NCI-H2196 treated with DMSO at 0.1 percent for 48 hours (cell line): ENCODE results near the gene SLC35D3.
"Not testable (repeated sequence)": the region's sequence is repeated elsewhere in the genome, so short reads cannot be mapped to it uniquely, and the experiment has no call there.

Experiments
- DNase-seq: peaks from one replicate; lab custom pipeline; 2025; ENCODE audit not compliant: unreplicated experiment; lab: John Stamatoyannopoulos, UW

The SLC35D3 gene

DNA sequence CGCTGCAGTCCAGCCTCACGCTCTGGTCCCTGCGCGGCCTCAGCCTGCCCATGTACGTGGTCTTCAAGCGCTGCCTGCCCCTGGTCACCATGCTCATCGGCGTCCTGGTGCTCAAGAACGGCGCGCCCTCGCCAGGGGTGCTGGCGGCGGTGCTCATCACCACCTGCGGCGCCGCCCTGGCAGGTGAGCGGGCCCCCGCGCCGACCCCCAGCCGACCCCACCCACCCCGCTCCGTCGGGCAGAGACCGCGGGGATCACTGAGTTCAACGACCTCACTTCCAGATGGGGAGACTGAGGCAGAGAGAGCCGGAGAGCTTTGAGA lies 545 bp downstream of the SLC35D3 start:
- DNase-seq, result no peak

DNA sequence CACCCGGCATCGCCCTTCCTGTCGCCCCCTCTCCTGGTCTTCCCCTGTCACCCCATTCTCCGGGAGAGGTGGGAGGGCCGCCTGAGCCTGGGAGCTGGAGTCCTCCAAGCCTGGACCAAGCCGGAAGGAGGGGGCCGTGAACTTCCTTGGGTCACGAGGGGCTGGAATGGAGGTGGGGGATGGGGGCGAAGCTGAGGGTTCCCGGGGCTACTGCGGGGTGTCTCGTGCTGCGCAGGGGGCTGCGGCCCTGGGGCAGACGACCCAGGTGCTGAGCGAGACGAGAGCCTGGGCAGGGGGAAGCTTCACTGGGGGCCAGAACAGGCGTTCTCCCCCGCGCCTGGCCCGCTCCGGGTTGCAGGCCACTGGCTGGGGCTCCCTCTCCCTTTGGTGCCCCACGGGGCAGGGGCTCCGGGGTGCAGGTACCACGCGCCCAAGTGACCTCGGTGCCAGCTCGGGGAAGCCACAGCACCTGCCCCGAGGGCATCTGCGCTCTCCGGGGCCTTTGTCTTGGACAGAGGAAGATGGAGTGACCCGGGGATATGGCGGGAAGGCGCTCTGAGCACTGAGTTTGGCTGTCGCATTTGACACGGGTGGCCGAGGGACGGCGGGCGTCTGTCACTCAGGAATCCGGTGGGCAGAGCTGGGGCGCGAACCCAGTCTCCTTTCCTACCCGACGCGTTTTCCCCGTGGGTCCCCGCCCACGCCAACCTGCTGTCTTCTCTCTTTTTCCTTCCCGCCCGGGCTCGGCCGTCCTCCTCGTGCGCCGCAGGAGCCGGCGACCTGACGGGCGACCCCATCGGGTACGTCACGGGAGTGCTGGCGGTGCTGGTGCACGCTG lies 1.2 kb downstream of the SLC35D3 start:
- no peak for DNase-seq

DNA sequence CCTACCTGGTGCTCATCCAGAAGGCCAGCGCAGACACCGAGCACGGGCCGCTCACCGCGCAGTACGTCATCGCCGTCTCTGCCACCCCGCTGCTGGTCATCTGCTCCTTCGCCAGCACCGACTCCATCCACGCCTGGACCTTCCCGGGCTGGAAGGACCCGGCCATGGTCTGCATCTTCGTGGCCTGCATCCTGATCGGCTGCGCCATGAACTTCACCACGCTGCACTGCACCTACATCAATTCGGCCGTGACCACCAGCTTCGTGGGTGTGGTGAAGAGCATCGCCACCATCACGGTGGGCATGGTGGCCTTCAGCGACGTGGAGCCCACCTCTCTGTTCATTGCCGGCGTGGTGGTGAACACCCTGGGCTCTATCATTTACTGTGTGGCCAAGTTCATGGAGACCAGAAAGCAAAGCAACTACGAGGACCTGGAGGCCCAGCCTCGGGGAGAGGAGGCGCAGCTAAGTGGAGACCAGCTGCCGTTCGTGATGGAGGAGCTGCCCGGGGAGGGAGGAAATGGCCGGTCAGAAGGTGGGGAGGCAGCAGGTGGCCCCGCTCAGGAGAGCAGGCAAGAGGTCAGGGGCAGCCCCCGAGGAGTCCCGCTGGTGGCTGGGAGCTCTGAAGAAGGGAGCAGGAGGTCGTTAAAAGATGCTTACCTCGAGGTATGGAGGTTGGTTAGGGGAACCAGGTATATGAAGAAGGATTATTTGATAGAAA lies 2.0 kb downstream of the SLC35D3 start:
- no peak for DNase-seq

DNA sequence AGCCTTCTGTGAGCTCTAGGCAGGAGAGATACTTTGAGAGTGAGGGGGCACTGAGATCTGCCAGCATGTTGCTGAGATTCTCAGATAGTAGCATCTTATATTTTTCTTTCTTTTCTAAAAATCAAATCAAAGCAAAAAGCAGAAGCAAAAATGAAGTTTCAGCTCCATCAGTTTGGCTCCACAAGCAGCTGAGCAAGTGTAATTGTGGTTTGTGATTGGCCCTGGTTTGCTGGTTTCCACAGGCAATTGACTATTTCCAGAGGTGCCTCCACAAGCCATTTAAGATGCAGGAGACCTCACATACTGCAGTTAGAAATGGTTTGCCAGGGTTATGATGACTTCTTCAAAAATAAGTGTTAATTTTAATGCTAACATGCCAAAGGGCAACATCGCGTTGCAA lies 4.3 kb downstream of the SLC35D3 start:
- DNase-seq, result no peak

DNA sequence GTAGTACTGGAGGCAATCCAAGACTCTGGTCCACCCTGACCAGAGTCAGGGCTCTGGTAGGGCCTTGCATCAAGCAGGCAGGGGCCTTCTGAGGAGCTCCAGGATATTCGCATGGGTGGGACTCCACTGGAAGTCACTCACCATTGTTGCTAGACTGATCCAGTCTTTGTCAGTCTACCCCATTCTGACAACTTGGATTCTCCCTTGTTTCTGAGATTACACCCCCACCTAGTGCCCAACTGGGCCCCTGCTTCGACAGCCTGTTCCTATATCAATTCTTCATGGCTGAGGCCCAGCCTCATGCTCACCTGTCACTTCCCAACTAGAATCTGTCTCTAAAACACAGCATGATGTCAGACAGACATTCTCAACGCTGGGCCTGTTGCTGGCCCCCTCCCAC lies 5.2 kb downstream of the SLC35D3 start:
- DNase-seq, result no peak

DNA sequence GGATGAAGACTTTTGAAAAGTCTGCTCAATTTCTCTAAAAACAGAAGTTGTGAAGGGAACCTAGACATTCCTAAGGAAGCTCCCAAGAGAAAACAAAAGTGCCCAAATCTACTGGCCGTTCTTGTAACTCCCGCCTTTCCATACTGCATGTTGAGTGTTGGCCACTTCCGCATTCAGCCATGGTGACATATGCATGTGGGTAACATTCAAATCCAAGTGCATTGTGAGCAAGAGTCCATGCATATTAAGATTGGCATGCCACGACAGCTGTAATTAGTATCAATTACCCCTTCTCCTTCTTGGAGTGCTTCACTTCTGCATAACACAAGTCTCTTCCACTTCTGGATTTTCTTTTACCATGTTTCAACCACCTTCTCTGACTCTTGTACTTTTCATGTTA lies 8.4 kb downstream of the SLC35D3 start:
- DNase-seq, result no peak

DNA sequence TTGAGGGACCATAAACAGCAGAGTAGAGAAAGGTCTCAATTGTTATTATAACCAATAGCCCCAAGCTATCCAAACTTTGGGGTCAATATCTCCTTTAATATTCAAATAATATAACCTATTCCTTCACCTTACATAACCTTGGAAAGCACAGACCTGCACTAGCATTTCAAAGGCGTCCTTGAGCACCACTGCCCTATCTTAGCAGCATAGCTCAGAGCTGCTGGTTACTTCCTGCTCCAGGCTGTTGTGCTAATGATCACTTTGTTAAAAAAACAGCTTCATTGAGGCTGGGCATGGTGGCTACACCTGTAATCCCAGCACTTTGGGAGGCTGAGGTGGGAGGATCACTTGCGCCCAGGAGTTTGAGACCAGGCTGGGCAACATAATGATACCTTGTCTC lies 10.5 kb downstream of the SLC35D3 start:
- no peak for DNase-seq

DNA sequence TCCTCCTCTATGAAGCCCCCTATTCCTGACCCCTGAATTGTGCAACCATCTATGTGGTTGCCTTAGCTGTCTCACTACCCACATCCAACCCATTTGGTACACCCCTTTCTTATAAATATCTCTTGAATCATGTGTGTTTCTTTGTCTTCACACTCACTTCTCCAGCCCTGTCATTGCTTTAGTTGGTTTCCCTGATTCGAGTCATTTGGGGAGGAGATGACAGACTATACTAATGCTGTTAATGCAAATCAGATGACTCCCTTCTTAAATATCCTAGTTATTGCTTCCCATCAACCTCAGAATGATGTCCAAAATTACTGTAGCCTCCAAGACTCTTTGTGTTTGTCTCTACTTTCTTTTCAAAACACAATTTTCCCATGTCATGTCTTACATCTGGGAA lies 23.0 kb downstream of the SLC35D3 start:
- no peak for DNase-seq

DNA sequence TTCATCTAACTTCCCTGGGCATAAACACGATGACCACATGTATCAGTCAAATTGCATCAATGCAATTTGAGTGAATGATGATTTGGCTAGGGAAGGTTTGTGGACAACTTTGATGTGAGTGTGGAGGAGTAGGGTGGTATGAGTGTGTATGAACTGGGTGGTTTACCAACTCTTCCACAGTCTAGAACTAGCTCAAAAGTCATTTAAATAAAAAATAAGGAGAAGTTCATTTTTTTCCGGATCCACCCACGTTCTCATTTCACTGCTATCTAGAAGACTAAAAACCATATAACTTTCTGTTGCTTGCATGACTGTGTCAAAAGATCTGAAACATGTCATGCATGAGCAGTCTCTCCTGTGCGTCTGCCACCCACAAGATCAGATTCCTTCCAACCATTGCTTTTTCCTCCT lies 23.6 kb downstream of the SLC35D3 start:
- DNase-seq, result no peak

DNA sequence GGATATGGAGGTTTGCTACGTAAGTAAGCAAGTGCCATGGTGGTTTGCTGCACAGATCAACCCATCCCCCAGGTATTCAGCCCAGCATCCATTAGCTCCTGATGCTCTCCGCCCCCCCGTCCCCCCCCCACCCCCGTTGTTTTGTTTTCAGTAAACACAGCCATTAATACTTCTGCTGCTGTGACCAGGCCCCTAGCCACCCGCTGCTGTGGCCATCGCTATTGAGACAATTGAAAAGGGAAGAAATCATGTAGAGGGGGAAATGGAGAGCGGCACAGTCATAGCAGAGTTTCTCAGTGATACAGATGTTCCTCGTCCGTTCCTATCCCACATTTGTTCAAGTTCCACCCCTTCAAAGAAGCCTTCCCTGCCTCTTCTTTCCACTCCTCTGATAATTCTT lies 24.9 kb downstream of the SLC35D3 start:
- DNase-seq, result no peak

DNA sequence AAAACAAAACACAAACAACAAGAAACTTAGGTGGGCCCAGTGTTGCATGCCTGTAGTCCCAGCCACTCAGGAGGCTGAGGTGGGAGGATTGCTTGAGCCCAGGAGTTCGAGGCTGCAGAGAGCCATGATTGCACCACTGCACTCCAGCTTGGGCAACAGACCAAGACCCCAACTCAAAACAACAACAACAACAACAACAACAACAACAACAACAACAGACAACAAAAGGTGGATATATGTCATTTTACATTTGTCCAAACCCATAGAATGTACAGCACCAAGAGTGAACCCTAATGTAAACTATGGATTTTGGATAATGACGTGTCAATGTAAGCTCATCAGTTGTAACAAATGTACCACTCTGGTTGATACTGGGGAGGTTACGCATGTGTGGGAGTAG lies 27.9 kb downstream of the SLC35D3 start:
- not testable (repeated sequence) for DNase-seq

DNA sequence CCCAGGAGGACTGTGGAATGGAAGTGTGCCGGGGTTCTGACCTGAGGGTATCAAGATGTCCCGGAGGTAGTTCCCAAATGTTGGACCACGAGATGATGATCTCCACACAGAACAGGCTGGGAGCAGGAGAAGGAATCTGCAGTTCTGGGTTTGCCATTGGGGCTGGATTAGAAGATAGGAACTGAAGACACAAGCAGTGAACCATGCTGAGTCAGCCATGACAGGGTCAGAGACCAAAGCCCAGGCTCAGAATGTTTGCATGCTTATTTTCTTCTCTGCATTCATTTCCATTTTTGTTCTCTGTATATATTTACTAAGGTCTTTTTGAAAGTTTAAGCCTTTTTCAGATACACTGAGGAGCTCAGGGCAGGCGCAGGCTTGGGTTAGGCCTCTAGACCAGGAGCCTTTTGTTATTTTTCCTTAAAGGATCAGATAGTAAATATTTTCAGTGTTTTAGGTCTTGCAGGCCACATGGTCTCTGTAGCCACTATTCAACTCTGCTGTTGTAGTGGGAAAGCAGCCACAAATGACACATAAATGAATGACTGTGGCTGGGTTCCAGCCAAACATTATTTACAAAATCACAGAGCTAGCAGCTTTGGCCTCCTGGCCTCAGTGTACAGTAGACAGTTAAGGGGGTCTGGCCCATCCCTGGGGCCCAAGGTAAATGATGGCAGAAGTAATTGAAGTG lies 28.5 kb downstream of the SLC35D3 start:
- no peak for DNase-seq

DNA sequence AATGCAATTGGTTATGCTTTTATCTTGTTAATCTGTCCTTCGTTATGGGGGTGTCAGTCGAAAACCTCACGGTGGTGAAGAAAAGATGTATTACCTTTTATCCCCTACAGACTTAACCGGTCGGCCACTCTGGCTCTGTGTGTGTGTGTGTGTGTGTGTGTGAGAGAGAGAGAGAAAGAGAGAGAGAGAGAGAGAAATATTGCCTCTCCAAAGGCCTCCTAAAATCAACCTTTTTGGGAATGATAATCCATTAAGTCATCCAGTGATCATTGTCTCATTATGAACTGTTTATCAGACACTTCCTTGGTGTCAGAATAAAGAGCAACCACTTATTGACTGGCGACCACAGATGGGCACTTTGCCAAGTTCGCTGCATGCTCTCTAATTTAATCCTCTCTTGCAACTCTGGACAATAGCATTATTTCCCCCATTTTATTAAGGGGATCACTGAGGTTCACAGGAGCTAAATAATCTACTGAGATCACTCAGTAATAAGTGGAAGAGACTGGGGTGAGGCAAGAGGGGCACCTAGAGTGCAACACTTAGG lies 30.7 kb downstream of the SLC35D3 start:
- no peak for DNase-seq

DNA sequence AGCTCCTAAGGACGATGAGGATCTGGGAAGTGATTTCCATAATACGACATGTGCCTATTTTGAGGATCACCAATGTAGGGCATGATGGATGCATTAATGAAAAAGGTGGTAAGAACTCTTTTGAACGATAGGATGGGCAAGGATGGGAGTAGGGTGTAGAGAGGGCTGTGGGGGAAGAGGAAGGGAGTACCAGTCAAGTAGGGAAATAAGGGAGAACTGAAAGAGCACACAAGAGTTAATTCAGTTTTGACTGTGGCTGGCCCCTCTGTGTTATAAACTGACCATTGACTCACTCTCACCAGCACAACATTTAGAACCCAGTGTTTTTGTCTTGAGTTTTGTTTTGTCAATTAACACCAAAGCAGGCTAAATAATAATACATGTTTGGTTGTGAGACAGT lies 33.0 kb downstream of the SLC35D3 start:
- DNase-seq, result no peak

DNA sequence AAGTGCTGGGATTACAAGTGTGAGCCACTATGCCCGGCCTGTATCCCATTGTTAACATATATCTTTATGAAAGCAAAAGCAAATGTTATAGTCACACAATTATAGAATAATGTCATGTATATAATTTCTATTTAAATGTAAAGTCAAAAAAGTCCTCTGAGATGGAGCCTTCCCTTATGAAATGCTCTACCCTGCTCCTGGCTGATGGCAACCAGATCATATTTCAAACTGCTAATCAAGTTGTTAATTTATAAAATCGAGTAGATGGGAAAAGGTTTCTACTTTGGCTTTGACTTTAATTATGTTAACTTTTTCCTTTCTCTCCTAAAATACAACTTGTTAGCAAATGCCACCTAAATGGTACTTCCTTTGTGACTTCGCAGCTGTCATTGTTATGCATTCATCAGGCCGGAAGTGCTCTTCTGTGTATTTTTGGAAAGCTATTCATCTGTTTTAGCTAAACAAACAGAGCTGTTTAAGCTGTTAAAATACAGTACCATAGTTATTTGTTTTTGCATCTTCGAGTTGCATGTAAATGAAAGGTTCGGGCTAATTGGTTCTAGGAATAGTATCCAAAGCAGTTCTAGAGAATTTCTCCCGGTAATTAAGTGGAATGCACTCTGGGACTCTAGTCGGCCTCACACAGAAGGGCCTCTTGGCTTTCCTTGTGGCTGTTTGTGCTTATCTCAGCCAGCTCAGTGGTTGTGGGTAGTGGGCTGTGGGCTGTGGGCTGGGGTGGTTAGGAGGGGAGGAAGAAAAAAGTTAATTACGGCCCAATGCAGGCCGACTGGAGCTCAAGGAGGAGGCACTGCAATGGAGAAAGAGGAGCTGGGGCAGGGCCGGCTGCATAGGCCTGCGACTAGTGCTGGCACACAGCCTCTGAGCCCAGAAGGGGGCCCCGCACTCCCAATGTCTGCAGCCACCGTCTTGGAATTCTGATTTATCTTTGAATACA lies 34.8 kb downstream of the SLC35D3 start:
- DNase-seq, result peak; percentile 43

DNA sequence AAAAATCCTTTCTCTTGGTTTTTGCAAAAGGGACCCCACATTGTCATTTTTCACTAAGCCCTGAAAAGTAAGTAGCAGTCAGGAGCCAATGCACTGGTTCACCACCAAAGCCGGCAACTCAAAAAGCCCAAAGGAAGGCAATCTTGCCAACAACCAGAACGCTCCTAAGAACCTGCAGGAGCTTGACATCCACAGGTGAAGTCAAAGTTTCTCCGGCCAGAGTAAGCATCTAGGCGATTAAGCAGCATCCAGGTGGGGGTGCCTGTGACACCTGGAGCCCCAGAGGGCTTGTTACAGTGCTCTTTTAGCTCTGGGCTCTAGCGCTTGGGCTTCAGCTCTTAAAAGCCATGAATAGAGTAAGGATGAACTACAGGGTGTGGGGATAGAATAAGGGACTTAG lies 36.1 kb downstream of the SLC35D3 start:
- DNase-seq, result no peak

DNA sequence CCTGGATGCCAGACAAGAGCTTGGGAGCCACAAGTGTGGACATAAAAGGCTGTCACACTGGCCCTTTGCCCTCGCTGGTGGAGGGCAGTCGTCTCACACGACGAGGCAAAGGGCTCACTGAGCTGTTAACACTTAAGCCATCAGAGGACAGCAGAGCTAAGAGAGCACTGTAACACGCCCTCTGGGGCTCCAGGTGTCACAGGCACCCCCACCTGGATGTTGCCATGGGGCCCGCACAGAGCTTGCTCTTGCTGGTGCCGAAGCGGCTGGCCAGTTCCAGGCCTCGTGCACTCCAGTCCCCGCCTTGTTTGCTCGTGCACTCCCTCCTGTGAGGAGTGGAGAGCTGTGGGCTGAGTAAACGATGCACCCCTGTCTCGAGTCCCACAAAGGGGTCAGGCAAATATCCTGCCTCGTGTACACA lies 37.4 kb downstream of the SLC35D3 start:
- peak; percentile 66 for DNase-seq

DNA sequence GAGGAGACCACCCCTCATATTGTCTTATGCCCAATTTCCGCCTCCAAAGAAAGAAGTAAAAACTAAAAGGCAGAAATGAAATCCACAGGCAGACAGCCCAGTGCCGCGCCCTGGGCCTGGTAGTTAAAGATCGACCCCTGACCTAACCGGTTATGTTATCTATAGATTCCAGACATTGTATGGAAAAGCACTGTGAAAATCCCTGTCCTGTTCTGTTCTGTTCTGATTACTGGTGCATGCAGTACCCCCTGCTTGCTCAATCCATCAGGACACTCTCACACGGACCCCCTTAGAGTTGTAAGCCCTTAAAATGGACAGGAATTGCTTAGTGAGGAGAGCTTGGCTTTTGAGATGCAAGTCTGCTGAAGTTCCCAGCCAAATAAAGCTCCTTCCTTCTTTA lies 37.8 kb downstream of the SLC35D3 start:
- DNase-seq, result not testable (repeated sequence)

DNA sequence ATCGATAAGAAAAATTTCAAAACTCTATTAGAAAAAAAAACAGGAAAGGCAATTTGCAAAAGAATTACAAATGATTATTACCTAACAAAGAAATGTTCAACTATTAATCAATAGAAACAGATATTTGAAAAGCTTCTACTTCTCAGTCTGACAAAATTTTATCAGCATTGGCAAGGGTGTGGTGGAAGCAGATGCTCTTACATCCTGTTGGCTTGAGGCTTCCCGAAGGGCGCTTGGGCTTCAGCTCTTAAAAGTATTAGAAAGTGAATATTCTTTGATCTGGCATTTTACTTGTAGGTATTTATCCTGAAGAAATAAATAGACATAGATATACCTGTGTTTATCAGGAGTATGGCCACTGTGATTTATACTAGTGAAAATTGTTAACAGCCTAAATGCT lies 38.7 kb downstream of the SLC35D3 start:
- DNase-seq, result no peak

DNA sequence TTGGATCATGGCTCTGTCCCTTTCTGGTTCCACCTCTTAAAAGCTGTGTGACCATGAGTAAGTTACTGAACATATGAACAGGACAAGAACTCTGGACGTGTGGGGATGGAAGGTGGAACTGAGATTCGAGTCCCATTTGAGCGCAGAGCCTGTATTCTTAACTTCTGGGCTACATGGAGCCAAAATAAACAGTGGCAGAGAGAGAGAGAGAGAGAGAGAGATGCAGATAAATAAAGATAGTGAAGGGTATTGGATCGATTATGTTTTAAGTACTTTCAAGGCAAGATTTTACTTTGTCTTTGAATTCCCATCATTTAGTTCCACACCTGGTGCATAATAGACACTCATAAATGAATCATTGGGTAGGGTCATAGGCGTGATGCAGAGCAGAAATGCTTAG lies 39.7 kb downstream of the SLC35D3 start:
- DNase-seq, result no peak

DNA sequence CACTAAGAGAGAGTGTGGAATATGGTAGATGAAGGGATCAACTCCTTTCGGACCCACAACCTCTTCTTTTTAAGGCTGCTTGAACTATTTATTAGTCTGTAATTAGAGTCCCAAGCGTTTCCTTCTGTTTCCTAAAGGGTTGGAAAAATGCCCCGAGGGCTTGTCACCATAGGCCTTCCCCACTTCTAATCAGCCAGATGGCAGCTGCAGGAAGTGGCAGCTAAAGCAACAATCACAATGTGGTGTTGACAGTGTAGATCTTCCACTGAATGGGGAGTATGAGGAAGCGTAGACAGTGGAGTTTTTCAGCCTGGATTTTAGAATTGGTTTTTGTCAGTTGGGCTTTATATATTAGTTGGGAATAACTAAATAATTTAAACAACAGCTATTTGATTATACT lies 40.6 kb downstream of the SLC35D3 start:
- DNase-seq, result peak; percentile 73
